Spinal cord (tissue), 10 donors: Measurements from ENCODE around the gene BCDIN3D. TPM values are rescaled to one million over a fixed set of nuclear protein-coding genes. Genes with fewer than 3 reads are reported as not detected.
"Not testable (repeated sequence)": the region's sequence is repeated elsewhere in the genome, so short reads cannot be mapped to it uniquely, and the experiment has no call there.

Experiments
- DNase-seq, 6 donors: peaks; one replicate each; pipeline versions ENCODE4 v3.0.0 to v3.0.0-alpha.2; 2013 to 2015; ENCODE audit warnings: low spot score in 6 of 6, low read depth in 4 of 6
- H3K27ac ChIP-seq: one replicate; pipeline ENCODE4 v1.5.1; 2013; ENCODE audit warnings: low read depth, low read length, control low read depth
- H3K27me3 ChIP-seq: one replicate; pipeline ENCODE4 v1.6.1; 2013; ENCODE audit warnings: low read length; ENCODE audit not compliant: control insufficient read depth, insufficient read depth
- H3K36me3 ChIP-seq: one replicate; pipeline ENCODE4 v1.6.1; 2013; ENCODE audit warnings: low read length; ENCODE audit not compliant: control insufficient read depth, insufficient read depth
- H3K4me1 ChIP-seq: one replicate; pipeline ENCODE4 v1.6.1; 2013; ENCODE audit warnings: low read length; ENCODE audit not compliant: control insufficient read depth, insufficient read depth
- H3K4me3 ChIP-seq: one replicate; pipeline ENCODE4 v1.5.1; 2013; ENCODE audit warnings: low read depth, low read length, control low read depth
- H3K9me3 ChIP-seq: one replicate; pipeline ENCODE4 v1.6.1; 2013; ENCODE audit warnings: low read length; ENCODE audit not compliant: control insufficient read depth, insufficient read depth
- WGBS: methylation state at CpG from one replicate; pipeline ENCODE4 v1.1.5; 2013; ENCODE audit warnings: missing lambda C conversion rate; ENCODE audit not compliant: insufficient coverage; 5-methylcytosine and 5-hydroxymethylcytosine counted together
- polyA plus RNA-seq, 2 donors: library from polyadenylated mRNA; unstranded; fragments of 120-200 nt; gene quantifications; one replicate each; pipeline ENCODE4 v1.2.1, GENCODE V29; 2013; ENCODE audit not compliant: insufficient read length in 2 of 2
- total RNA-seq, 2 donors: library from RNA; depleted of rRNA in 1 of 2; stranded (reverse); fragments of 120-200 nt in 1 of 2; fragments of >200 nt in 1 of 2; gene quantifications; one replicate each; pipeline versions ENCODE4 v1.2.3 to v1.2.4, GENCODE V29; 2013 to 2014
- donor health status: healthy.

Gene BCDIN3D
- total and polyA plus RNA-seq, 4 donors: 3.9 to 6.8 (median 6.7) TPM

GRCh38 chr12:49887091-49887490 lies 44.2 kb upstream of the BCDIN3D start:
- Histone ChIP-seq H3K4me3 (no peak overlapping the region), H3K36me3 (peaks cover 70% of the 10 kb centered on the region), H3K27me3 (peaks cover 2% of the 10 kb centered on the region), H3K4me1 (peaks cover 11% of the 10 kb centered on the region), H3K27ac (no peak overlapping the region), H3K9me3 (no peaks in the 10 kb centered on the region)
- no peak for DNase-seq
- WGBS: 69% methylated on average over 3 of the region's 9 CpGs

DNA sequence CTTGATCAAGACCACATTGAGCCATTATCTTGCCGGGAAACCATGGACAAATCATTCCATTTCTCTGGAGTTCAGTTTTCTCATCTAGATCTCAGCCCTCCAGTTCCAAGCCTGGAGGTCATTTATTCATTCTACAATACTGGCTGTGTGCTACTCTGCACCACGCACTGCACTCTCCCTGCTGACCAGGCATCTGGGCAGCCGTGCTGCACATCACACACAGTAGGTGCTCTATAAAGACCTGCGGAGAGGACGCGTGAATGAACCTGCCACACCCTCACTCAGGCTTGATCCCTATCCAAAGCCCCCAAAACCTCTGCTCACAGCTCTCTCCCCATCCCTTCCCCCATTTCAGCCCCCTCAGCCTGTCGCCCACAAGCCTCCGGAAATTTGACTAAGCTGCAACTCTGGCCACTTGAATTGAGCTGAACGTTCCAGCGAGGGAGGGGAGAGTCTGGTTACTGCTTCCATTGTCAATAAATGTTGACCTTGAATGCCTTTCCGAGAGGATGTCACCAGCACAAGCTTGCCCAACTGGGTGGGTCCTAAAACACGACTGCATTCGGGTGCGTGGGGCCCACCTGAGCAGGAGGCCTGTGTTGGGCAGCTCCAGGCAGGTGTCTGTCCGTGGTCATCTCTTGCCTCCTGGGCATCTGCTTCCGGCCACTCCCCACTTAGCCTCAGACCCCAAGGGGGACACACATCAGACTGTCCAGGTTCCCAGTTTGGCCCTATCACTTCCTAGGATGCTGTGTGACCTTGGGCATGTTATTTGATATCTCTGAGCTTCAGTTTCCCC lies 43.0 kb upstream of the BCDIN3D start:
- Histone ChIP-seq H3K27me3 (peaks cover 2% of the 10 kb centered on the region), H3K9me3 (no peaks in the 10 kb centered on the region), H3K4me3 (no peak overlapping the region), H3K36me3 (peaks cover 65% of the 10 kb centered on the region), H3K27ac (no peak overlapping the region), H3K4me1 (peaks cover 17% of the 10 kb centered on the region)
- no peak for DNase-seq
- 71% methylated on average over 16 of the region's 16 CpGs for WGBS

DNA sequence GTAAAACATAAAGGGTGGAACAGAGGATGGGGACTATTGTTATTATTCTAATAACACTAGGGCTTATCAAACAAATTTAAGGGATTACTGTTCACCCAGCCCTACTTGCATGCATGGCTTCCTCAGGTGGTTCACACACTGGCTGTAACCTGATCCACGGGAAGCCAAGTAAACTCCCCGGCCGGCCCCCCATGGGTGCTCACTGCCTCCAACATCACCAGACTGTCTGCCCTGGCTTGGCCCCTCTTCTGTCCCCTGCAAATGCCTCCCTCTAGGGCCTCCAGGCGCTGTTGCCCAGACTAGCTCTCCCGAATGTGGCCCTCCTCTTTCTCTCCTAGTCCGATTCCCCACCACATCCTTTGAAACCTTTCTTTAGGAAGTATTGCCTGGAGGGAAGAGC lies 42.2 kb upstream of the BCDIN3D start:
- Histone ChIP-seq H3K27me3 (peaks cover 2% of the 10 kb centered on the region), H3K9me3 (no peaks in the 10 kb centered on the region), H3K27ac (no peak overlapping the region), H3K4me3 (no peak overlapping the region), H3K4me1 (peaks cover 17% of the 10 kb centered on the region), H3K36me3 (peaks cover 65% of the 10 kb centered on the region)
- WGBS: 35% methylated on average over 4 of the region's 6 CpGs
- no peak for DNase-seq

DNA sequence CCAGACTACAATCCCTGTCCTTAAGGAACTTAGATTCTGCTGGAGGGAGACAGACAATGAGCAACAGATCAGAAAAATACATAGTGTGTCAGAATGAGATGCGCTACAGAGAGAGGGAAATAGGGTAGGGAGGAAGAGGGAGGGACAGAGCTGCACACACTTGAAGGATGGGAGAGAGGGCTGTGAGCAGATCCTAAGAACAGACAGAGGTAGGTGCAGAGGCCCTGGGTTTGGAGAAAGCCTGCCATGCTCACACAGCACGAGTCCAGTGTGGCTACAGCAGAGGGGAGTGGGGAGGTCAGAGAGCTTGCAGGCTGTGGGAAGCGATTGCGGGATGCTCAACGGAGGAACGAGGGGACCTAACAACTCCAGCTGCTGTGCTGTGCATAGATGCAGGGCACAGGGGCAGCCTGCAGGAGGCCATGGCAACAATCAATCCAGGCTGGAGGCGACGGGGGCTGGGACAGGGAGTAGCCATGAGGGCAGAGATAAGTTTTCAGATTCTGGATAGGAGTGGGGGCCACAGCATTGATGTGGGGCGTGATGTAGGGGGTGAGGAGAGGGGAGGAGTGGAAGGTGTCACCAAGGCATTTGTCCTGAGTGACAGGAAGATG lies 40.1 kb upstream of the BCDIN3D start:
- WGBS: 40% methylated on average over 9 of the region's 9 CpGs
- no peak overlapping the region for H3K4me3 ChIP-seq
- DNase-seq: no peak
- H3K4me1 ChIP-seq: peaks cover 17% of the 10 kb centered on the region
- no peaks in the 10 kb centered on the region for H3K9me3 ChIP-seq
- H3K27me3 ChIP-seq: peaks cover 2% of the 10 kb centered on the region
- peaks cover 52% of the 10 kb centered on the region for H3K36me3 ChIP-seq
- no peak overlapping the region for H3K27ac ChIP-seq

- no peak for DNase-seq
- Histone ChIP-seq H3K4me3 (no peak overlapping the region), H3K9me3 (no peaks in the 10 kb centered on the region), H3K27ac (no peak overlapping the region), H3K27me3 (peaks cover 2% of the 10 kb centered on the region), H3K36me3 (peaks cover 52% of the 10 kb centered on the region), H3K4me1 (peaks cover 17% of the 10 kb centered on the region)
- WGBS: 48% methylated on average over 4 of the region's 8 CpGs
These were observed 39.4 kb upstream of the BCDIN3D start for GRCh38 chr12:49882248-49882850.

- Histone ChIP-seq H3K27ac (no peak overlapping the region), H3K4me3 (no peak overlapping the region), H3K36me3 (peaks cover 52% of the 10 kb centered on the region), H3K4me1 (peaks cover 17% of the 10 kb centered on the region), H3K9me3 (no peaks in the 10 kb centered on the region), H3K27me3 (peaks cover 2% of the 10 kb centered on the region)
- DNase-seq: no peak
- WGBS: 86% methylated on average over 10 of the region's 16 CpGs
These were observed 38.7 kb upstream of the BCDIN3D start for GRCh38 chr12:49881415-49882247.

- WGBS: 77% methylated on average over 5 of the region's 5 CpGs
- DNase-seq: no peak
- Histone ChIP-seq H3K4me3 (no peak overlapping the region), H3K27me3 (peaks cover 2% of the 10 kb centered on the region), H3K27ac (no peak overlapping the region), H3K4me1 (peaks cover 17% of the 10 kb centered on the region), H3K36me3 (peaks cover 49% of the 10 kb centered on the region), H3K9me3 (no peaks in the 10 kb centered on the region)
These were observed 38.0 kb upstream of the BCDIN3D start for GRCh38 chr12:49880756-49881414.

- Histone ChIP-seq H3K4me1 (peaks cover 22% of the 10 kb centered on the region), H3K36me3 (peaks cover 46% of the 10 kb centered on the region)
- WGBS: 100% methylated on average over 2 of the region's 2 CpGs
- not testable (repeated sequence) for H3K27me3 ChIP-seq, H3K4me3 ChIP-seq, H3K9me3 ChIP-seq, DNase-seq, H3K27ac ChIP-seq
These were observed 36.2 kb upstream of the BCDIN3D start for GRCh38 chr12:49879065-49879464.

GRCh38 chr12:49878021-49878420 lies 35.1 kb upstream of the BCDIN3D start:
- no peak overlapping the region for H3K27ac ChIP-seq
- no peak overlapping the region for H3K4me3 ChIP-seq
- WGBS: 92% methylated on average over 2 of the region's 2 CpGs
- no peaks in the 10 kb centered on the region for H3K9me3 ChIP-seq
- no peak for DNase-seq
- no peaks in the 10 kb centered on the region for H3K27me3 ChIP-seq
- peaks cover 45% of the 10 kb centered on the region for H3K36me3 ChIP-seq
- H3K4me1 ChIP-seq: peaks cover 23% of the 10 kb centered on the region
